ENCODE data around the gene CDH22. TPM values are rescaled to one million over a fixed set of nuclear protein-coding genes. Genes with fewer than 3 reads are reported as not detected.
A peak's percentile ranks its signal among the peaks of the same experiment; 100 is the strongest.

The CDH22 gene
- polyA plus RNA-seq, 1 donor from 2014 or later = 2.1 TPM

DNA sequence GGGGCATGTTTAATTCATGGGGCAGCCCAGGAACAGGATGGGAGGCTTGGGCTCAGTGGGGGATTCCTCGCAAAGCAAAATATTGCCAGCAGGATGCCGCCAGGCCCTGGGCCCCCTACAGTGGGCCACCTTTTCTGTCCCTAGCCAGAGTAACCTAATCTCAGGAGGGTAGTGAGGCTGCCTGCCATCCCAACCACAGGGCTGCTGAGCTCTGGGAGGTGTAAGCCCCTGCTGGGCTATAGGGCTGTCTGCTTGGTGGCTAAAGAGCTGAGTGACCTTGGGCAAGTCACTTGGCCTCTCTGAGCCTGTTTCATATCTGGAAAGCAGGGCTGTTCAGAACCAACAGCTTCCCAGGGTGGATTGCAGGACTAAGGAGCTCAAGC is 35.7 kb upstream of the CDH22 start:
- TF ChIP-seq EZH2 (IDR thresholded peaks at IDR 0.05; ENCODE audit: borderline replicate concordance, insufficient read depth, low read length, poor library complexity, severe bottlenecking) (no peak), MXI1 (conservative IDR thresholded peaks at IDR 0.05; ENCODE audit: poor library complexity, severe bottlenecking) (no peak), REST (IDR thresholded peaks at IDR 0.05; ENCODE audit: borderline replicate concordance) (no peak), EP300 (conservative IDR thresholded peaks at IDR 0.05; ENCODE audit: poor library complexity, severe bottlenecking) (no peak), TAF1 (IDR thresholded peaks at IDR 0.05; ENCODE audit: low read depth) (no peak), SMC3 (conservative IDR thresholded peaks at IDR 0.05; ENCODE audit: poor library complexity) (no peak), RAD21 (conservative IDR thresholded peaks at IDR 0.05) (no peak), POLR2AphosphoS5 (IDR thresholded peaks at IDR 0.05) (no peak)
- TF ChIP-seq, protein P1, sequence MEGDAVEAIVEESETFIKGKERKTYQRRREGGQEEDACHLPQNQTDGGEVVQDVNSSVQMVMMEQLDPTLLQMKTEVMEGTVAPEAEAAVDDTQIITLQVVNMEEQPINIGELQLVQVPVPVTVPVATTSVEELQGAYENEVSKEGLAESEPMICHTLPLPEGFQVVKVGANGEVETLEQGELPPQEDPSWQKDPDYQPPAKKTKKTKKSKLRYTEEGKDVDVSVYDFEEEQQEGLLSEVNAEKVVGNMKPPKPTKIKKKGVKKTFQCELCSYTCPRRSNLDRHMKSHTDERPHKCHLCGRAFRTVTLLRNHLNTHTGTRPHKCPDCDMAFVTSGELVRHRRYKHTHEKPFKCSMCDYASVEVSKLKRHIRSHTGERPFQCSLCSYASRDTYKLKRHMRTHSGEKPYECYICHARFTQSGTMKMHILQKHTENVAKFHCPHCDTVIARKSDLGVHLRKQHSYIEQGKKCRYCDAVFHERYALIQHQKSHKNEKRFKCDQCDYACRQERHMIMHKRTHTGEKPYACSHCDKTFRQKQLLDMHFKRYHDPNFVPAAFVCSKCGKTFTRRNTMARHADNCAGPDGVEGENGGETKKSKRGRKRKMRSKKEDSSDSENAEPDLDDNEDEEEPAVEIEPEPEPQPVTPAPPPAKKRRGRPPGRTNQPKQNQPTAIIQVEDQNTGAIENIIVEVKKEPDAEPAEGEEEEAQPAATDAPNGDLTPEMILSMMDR (IDR thresholded peaks at IDR 0.05; ENCODE audit: poor library complexity, severe bottlenecking) = no peak

DNA sequence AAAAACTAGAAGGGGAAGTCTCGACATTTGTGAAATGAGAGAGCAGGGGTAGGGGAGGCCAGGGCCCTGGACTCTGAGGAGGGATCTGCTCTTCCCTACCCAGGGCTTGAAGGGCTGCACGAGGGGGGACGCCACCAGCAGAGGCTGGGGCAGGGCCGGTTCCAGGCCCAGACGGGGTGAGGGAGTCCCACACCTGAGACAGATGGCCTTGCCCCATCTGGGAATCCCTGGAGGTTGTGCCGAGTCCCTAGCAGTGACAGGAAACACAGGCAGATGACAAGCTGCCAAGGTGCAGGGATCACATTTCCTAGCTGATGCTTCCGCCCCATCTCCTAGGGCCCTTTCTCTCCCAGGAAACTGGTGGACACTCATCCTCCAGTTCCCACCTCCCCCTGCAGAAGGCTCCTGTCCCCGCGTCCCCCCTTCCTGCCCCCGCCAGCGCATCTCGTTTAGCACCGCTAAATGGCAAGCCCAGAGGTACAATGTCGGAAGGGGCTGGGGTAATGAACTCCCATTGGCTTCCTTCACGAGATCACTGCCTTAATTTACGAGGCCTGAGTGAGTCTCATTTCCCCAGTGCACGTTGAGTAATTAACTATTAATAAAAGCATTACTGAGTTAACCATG is 35.2 kb upstream of the CDH22 start:
- Histone ChIP-seq H3K79me2 (replicated peaks; ENCODE audit: insufficient read depth, low read length) (no peaks in the 10 kb centered on the region), H3K9ac (ENCODE audit: low read length) (peak overlapping the region; percentile 12), H2AFZ (ENCODE audit: low read depth, low read length) (no peak overlapping the region), H3K9me2 (ENCODE audit: insufficient read depth, low read length) (no peaks in the 10 kb centered on the region), H3F3A (ENCODE audit: insufficient read depth, low read length, poor library complexity, severe bottlenecking) (peaks cover 5% of the 10 kb centered on the region), H3K36me3 (ENCODE audit: insufficient read depth, low read length) (no peaks in the 10 kb centered on the region), H3K4me2 (ENCODE audit: low read length) (no peak overlapping the region), H3K9me3 (ENCODE audit: low read length) (no peaks in the 10 kb centered on the region), H3K27me3 (ENCODE audit: insufficient read depth, low read depth, low read length) (no peaks in the 10 kb centered on the region), H3K27ac (ENCODE audit: low read length) (no peak overlapping the region), H3K4me3 (ENCODE audit: low read length) (no peak overlapping the region), H4K20me1 (ENCODE audit: insufficient read depth) (no peaks in the 10 kb centered on the region)
- TF ChIP-seq SMC3 (conservative IDR thresholded peaks at IDR 0.05; ENCODE audit: poor library complexity) = no peak
- TF ChIP-seq REST (IDR thresholded peaks at IDR 0.05; ENCODE audit: borderline replicate concordance) = no peak
- no peak for TF ChIP-seq EZH2 (IDR thresholded peaks at IDR 0.05; ENCODE audit: borderline replicate concordance, insufficient read depth, low read length, poor library complexity, severe bottlenecking)
- TF ChIP-seq RAD21 (conservative IDR thresholded peaks at IDR 0.05) = no peak
- no peak for TF ChIP-seq MXI1 (conservative IDR thresholded peaks at IDR 0.05; ENCODE audit: poor library complexity, severe bottlenecking)
- TF ChIP-seq TAF1 (IDR thresholded peaks at IDR 0.05; ENCODE audit: low read depth) = no peak
- TF ChIP-seq POLR2AphosphoS5 (IDR thresholded peaks at IDR 0.05) = no peak
- no peak for TF ChIP-seq EP300 (conservative IDR thresholded peaks at IDR 0.05; ENCODE audit: poor library complexity, severe bottlenecking)
- TF ChIP-seq, protein P1 (IDR thresholded peaks at IDR 0.05; ENCODE audit: poor library complexity, severe bottlenecking) = no peak

More for the DNA sequence above, 35.7 kb upstream of the CDH22 start:
- Histone ChIP-seq H3K9me3 (ENCODE audit: low read length) (no peaks in the 10 kb centered on the region), H2AFZ (ENCODE audit: low read depth, low read length) (no peak overlapping the region), H3K9me2 (ENCODE audit: insufficient read depth, low read length) (no peaks in the 10 kb centered on the region), H3K27me3 (ENCODE audit: insufficient read depth, low read depth, low read length) (no peaks in the 10 kb centered on the region), H3K4me3 (ENCODE audit: low read length) (no peak overlapping the region), H3K27ac (ENCODE audit: low read length) (no peak overlapping the region), H3K36me3 (ENCODE audit: insufficient read depth, low read length) (no peaks in the 10 kb centered on the region), H3K9ac (ENCODE audit: low read length) (peak overlapping the region; percentile 12), H4K20me1 (ENCODE audit: insufficient read depth) (no peaks in the 10 kb centered on the region), H3F3A (ENCODE audit: insufficient read depth, low read length, poor library complexity, severe bottlenecking) (peaks cover 5% of the 10 kb centered on the region), H3K79me2 (replicated peaks; ENCODE audit: insufficient read depth, low read length) (no peaks in the 10 kb centered on the region), H3K4me2 (ENCODE audit: low read length) (no peak overlapping the region)

All from neural cell (in vitro differentiated cells).